ENCODE data around the gene BLMH.

The BLMH gene

GRCh38 chr17:30318155-30318554 lies 26.4 kb upstream of the BLMH start:
- Histone ChIP-seq H3K4me1 (no peaks in the 10 kb centered on the region), H3K79me2 (no peaks in the 10 kb centered on the region), H2AFZ (no peak overlapping the region), H3K9me3 (ENCODE audit: control insufficient read depth, low read length) (no peaks in the 10 kb centered on the region), H3K4me3 (ENCODE audit: low read depth, low read length) (no peak overlapping the region), H3K27me3 (ENCODE audit: control insufficient read depth, insufficient read depth, low read length) (no peaks in the 10 kb centered on the region), H3K4me2 (ENCODE audit: low read length) (no peak overlapping the region), H3K27ac (no peak overlapping the region), H3K36me3 (ENCODE audit: control insufficient read depth, insufficient read depth, low read length) (no peaks in the 10 kb centered on the region), H3K9ac (no peak overlapping the region)
- TF ChIP-seq, protein P1, sequence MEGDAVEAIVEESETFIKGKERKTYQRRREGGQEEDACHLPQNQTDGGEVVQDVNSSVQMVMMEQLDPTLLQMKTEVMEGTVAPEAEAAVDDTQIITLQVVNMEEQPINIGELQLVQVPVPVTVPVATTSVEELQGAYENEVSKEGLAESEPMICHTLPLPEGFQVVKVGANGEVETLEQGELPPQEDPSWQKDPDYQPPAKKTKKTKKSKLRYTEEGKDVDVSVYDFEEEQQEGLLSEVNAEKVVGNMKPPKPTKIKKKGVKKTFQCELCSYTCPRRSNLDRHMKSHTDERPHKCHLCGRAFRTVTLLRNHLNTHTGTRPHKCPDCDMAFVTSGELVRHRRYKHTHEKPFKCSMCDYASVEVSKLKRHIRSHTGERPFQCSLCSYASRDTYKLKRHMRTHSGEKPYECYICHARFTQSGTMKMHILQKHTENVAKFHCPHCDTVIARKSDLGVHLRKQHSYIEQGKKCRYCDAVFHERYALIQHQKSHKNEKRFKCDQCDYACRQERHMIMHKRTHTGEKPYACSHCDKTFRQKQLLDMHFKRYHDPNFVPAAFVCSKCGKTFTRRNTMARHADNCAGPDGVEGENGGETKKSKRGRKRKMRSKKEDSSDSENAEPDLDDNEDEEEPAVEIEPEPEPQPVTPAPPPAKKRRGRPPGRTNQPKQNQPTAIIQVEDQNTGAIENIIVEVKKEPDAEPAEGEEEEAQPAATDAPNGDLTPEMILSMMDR (IDR thresholded peaks at IDR 0.05) = no peak

DNA sequence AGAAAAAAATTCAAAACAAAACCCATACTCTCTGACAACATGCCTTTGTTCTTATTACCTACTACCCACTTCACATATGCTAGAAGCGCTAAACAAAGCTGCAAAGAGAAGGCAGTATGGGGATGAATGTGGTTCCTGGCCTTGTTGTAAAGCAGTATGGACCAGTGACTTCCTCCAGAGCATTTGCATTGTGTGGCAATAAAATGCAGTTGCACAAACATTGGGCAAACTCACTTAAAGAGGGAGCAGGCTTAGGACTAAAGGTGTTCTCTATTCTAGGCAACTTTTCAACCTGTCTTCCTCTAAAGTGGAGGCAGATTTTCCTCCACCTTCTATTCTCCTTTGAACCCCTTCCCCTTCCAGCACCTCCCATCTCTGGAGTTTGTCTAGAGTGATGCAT lies 25.0 kb upstream of the BLMH start:
- Histone ChIP-seq H3K4me1 (no peaks in the 10 kb centered on the region), H3K36me3 (ENCODE audit: control insufficient read depth, insufficient read depth, low read length) (no peaks in the 10 kb centered on the region), H3K9ac (no peak overlapping the region), H3K27me3 (ENCODE audit: control insufficient read depth, insufficient read depth, low read length) (no peaks in the 10 kb centered on the region), H3K79me2 (no peaks in the 10 kb centered on the region), H3K4me3 (ENCODE audit: low read depth, low read length) (no peak overlapping the region), H2AFZ (no peak overlapping the region), H3K9me3 (ENCODE audit: control insufficient read depth, low read length) (no peaks in the 10 kb centered on the region), H3K4me2 (ENCODE audit: low read length) (no peak overlapping the region), H3K27ac (no peak overlapping the region)
- TF ChIP-seq, protein P1 (IDR thresholded peaks at IDR 0.05) = no peak

DNA sequence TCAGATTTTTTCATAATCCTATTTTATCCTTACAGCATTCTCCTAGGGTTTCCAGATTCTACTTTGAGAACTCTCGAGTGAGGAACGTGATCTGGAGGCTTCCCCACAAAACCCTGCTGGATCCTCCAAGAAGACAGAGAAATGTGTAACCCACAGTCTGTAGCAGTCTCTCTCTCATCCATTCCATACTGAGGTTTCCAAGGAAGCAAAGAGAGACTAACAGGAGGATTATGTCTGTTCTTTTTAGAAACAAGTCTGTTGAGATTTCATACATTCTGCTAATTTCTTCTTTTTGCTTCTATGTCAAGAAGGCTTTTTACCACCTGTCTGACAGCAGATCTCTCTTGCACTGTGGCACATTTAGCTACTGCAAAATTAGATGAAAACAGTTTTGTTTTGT lies 23.4 kb upstream of the BLMH start:
- H3K9ac ChIP-seq = no peak overlapping the region
- H3K36me3 ChIP-seq (ENCODE audit: control insufficient read depth, insufficient read depth, low read length) = no peaks in the 10 kb centered on the region
- H2AFZ ChIP-seq = no peak overlapping the region
- TF ChIP-seq, protein P1 (IDR thresholded peaks at IDR 0.05) = no peak
- no peaks in the 10 kb centered on the region for H3K27me3 ChIP-seq (ENCODE audit: control insufficient read depth, insufficient read depth, low read length)
- H3K4me3 ChIP-seq (ENCODE audit: low read depth, low read length) = no peak overlapping the region
- H3K9me3 ChIP-seq (ENCODE audit: control insufficient read depth, low read length) = no peaks in the 10 kb centered on the region
- no peak overlapping the region for H3K4me2 ChIP-seq (ENCODE audit: low read length)
- H3K79me2 ChIP-seq = no peaks in the 10 kb centered on the region
- no peaks in the 10 kb centered on the region for H3K4me1 ChIP-seq
- no peak overlapping the region for H3K27ac ChIP-seq

DNA sequence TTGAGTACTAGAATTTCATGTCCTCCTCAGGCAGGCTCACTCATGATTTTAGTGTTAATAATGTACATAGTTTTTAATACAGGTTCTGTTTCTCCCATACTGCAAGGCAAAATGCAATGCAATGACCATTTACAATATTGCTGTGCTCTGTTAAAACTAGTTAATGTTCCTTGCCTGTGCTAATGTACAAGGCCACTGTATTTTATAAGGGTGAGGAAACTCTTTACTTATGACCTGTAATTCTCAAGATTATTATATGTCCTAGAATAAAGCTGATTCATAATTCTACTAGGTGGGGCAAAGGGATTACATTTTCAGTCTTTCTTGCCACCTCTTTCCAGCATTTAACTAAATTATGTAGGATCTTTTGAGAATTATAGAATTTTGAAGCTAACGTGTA lies 22.7 kb upstream of the BLMH start:
- Histone ChIP-seq H3K9ac (no peak overlapping the region), H3K4me1 (no peaks in the 10 kb centered on the region), H2AFZ (no peak overlapping the region), H3K4me2 (ENCODE audit: low read length) (no peak overlapping the region), H3K79me2 (no peaks in the 10 kb centered on the region), H3K27me3 (ENCODE audit: control insufficient read depth, insufficient read depth, low read length) (no peaks in the 10 kb centered on the region), H3K9me3 (ENCODE audit: control insufficient read depth, low read length) (no peaks in the 10 kb centered on the region), H3K4me3 (ENCODE audit: low read depth, low read length) (no peak overlapping the region), H3K36me3 (ENCODE audit: control insufficient read depth, insufficient read depth, low read length) (no peaks in the 10 kb centered on the region), H3K27ac (no peak overlapping the region)
- TF ChIP-seq, protein P1 (IDR thresholded peaks at IDR 0.05) = no peak

- TF ChIP-seq, protein P1 (IDR thresholded peaks at IDR 0.05) = no peak
- Histone ChIP-seq H3K27me3 (ENCODE audit: control insufficient read depth, insufficient read depth, low read length) (no peaks in the 10 kb centered on the region), H3K27ac (no peak overlapping the region), H3K4me3 (ENCODE audit: low read depth, low read length) (no peak overlapping the region), H3K36me3 (ENCODE audit: control insufficient read depth, insufficient read depth, low read length) (no peaks in the 10 kb centered on the region), H2AFZ (no peak overlapping the region), H3K79me2 (no peaks in the 10 kb centered on the region), H3K9me3 (ENCODE audit: control insufficient read depth, low read length) (no peaks in the 10 kb centered on the region), H3K4me2 (ENCODE audit: low read length) (no peak overlapping the region), H3K9ac (no peak overlapping the region), H3K4me1 (no peaks in the 10 kb centered on the region)
Measured at GRCh38 chr17:30312226-30312625, 20.5 kb upstream of the BLMH start.
